OCI-LY3 (cell line): ENCODE data around the gene LDAH.

ENCODE experiments used
- CTCF ChIP-seq: fragments of 200-600, 300-600 bp; sonication (generic); IDR thresholded peaks from 2 replicates; pipeline ENCODE4 v1.5.1; 2014; ENCODE audit warnings: antibody characterized with exemption, low read length, low read depth
- EZH2phosphoT487 ChIP-seq: fragments of 200-600 bp; shearing (Covaris generic); IDR thresholded peaks from 2 replicates; pipeline ENCODE4 v1.6.1; 2018; ENCODE audit warnings: antibody characterized with exemption, mixed run types, low read depth

GRCh38 chr2:20717641-20718040 lies 105.3 kb downstream of the LDAH start:
- TF ChIP-seq CTCF (no peak), EZH2phosphoT487 (no peak)
